ENCODE measurements around the gene SUCO.
A peak's percentile ranks its signal among the peaks of the same experiment; 100 is the strongest.

Gene SUCO

DNA sequence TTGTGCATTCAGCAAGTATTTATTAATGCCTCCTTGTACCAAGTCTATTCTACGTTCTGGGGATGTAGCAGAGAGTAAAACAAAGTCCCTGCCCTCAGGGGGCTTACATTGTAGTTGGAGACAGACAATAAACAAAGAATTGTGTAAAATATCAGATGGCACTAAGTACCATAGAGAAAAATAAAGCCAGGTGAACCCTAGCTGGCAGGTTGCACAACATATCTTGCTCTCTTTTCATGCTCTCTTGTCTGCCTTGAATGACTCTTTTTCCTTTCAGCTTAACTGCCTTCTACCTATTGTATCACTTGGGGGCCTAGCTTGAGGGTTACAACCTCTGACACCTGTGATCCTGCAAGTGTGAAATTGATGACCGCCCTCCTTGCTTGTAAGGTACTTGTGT is 105.3 kb downstream of the SUCO start:
- no peak overlapping the region for H3K4me3 ChIP-seq (ENCODE audit: low read length)
- TF ChIP-seq, protein P1, sequence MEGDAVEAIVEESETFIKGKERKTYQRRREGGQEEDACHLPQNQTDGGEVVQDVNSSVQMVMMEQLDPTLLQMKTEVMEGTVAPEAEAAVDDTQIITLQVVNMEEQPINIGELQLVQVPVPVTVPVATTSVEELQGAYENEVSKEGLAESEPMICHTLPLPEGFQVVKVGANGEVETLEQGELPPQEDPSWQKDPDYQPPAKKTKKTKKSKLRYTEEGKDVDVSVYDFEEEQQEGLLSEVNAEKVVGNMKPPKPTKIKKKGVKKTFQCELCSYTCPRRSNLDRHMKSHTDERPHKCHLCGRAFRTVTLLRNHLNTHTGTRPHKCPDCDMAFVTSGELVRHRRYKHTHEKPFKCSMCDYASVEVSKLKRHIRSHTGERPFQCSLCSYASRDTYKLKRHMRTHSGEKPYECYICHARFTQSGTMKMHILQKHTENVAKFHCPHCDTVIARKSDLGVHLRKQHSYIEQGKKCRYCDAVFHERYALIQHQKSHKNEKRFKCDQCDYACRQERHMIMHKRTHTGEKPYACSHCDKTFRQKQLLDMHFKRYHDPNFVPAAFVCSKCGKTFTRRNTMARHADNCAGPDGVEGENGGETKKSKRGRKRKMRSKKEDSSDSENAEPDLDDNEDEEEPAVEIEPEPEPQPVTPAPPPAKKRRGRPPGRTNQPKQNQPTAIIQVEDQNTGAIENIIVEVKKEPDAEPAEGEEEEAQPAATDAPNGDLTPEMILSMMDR (IDR thresholded peaks at IDR 0.05; ENCODE audit: insufficient read depth, low read depth, low read length, missing control alignments): no peak
- DNase-seq (ENCODE audit: low read depth): peak; percentile 32

DNA sequence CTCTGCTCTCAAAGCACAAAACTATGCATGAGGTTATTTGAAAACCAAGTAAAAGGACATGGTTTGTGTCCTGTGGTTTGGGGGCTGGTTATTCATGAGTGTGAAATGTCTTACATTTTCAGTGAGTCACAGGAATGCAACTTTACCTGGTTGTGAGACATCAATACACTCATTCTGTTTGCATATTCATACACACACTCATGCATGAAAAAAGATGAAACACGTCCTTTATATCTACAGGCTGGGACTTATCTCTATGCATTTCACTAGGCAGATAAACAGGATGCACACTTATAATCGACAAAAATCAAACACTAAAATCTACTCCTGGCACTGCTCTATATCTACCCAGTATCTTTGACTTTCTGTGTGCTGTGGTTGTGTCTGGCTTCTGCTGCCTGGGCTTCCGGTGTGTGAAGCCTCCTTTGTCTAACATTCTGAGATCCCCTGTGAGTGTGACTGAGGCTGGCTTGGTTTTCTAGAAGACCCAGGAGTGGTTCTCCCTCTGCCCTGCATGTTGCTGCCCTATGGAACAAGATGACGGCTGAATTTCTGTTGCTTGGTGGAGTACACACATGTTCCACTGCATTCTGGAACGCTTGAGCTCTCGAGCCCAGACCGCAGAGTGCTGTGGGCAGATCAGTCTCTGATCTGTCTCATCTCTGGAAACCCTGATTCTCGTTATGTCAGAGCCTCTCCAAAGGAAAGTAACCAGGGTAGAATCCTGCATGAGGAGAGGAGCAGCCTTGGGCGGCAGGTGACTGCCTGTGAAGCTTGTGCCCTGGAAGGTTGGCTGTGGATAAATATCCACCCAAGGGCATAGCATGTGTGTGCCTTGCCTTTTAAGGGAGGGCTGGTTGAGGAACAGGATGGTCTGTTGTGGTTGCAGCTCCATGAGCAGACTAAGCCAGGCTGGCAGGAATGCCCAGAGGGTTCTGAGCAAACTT is 106.2 kb downstream of the SUCO start:
- DNase-seq (ENCODE audit: low read depth): peak; percentile 97
- TF ChIP-seq, protein P1 (IDR thresholded peaks at IDR 0.05; ENCODE audit: insufficient read depth, low read depth, low read length, missing control alignments): no peak
- no peak overlapping the region for H3K4me3 ChIP-seq (ENCODE audit: low read length)

DNA sequence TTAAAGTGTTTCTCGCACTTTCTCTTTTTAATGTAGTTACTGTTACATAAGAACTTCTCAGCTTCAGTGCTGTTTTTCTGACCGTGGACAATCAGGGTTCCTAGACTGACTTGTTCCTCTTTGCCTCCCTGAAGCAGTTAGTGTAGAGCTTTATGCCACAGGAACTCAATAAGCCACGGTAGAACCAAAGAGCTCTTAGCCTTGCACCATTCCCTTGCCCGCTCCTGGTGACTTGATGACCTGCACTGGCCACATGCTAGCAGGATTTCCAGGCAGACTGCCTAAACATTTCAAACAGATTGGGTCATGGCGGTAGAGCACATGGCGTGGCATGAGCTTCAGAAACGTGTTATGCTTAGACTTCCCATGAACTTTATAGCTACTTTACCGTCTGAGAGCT is 107.2 kb downstream of the SUCO start:
- no peak overlapping the region for H3K4me3 ChIP-seq (ENCODE audit: low read length)
- DNase-seq (ENCODE audit: low read depth): no peak
- TF ChIP-seq, protein P1 (IDR thresholded peaks at IDR 0.05; ENCODE audit: insufficient read depth, low read depth, low read length, missing control alignments): no peak

DNA sequence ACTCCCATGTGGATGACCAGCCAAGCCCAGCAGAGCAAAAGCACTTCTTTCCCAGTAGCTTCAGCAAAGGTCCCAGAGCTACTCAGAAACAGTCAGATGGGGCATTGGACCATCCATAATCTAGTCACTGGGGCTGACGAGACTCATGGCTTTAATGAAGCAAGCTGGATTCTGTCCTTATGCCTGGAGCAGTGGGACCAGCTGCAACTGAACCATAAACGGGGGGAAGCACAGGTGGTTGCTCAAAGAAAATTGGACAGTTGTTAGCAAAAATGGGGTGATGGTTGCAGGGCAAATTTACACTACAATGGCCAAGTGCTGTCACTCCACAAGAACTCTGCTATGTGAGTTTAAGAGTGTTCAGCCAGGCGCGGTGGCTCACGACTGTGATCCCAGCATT is 108.5 kb downstream of the SUCO start:
- H3K4me3 ChIP-seq (ENCODE audit: low read length): no peak overlapping the region
- TF ChIP-seq, protein P1 (IDR thresholded peaks at IDR 0.05; ENCODE audit: insufficient read depth, low read depth, low read length, missing control alignments): no peak
- DNase-seq (ENCODE audit: low read depth): no peak

DNA sequence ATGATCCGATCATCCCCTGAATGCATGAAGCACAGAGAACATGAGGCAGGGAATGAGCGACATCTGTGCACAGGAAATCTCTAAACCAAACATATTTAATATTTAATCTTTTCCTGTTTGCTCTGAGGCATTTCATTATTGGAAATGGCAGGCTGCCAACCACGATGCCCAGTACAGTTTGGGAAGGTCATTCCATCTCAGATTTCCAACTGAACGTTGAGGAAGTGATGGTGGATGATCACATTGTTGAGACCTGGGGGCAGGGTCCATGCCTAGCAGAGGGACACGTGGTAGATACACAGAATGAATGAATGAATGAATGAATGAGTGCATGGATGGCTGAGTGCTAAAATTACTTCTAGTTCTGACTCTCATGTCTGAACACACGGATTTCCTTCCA is 110.0 kb downstream of the SUCO start:
- H3K4me3 ChIP-seq (ENCODE audit: low read length): no peak overlapping the region
- DNase-seq (ENCODE audit: low read depth): peak; percentile 18
- TF ChIP-seq, protein P1 (IDR thresholded peaks at IDR 0.05; ENCODE audit: insufficient read depth, low read depth, low read length, missing control alignments): no peak

DNA sequence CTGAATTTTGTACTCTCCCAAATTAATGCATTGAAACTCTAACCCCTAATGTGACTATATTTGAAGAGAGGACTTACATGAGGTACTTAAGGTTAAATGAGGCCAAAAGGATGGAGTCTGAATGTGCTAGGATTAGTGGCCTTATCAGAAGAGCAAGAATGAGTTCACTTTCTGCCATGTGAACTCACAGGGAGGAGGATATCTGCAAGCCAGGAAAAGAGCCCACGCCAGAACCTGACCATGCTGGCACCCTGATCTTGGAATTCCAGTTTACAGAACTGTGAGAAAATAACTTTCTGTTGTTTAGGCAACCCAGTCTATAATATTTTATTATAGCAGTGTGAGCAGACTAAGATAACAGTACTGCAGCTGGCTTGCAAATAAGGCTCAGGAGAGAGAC is 113.7 kb downstream of the SUCO start:
- no peak for DNase-seq (ENCODE audit: low read depth)
- no peak overlapping the region for H3K4me3 ChIP-seq (ENCODE audit: low read length)
- TF ChIP-seq, protein P1 (IDR thresholded peaks at IDR 0.05; ENCODE audit: insufficient read depth, low read depth, low read length, missing control alignments): no peak
